ENCODE results near the gene KIF18B. TPM values are rescaled to one million over a fixed set of nuclear protein-coding genes. Genes with fewer than 3 reads are reported as not detected.

KIF18B gene
- total and polyA plus RNA-seq, 11 donors, result 0.06 to 5.4 (median 0.30) TPM; not detected in 1

- intact Hi-C loops (cut with DNase I), result no loop called here
- 87 to 90% (median 89%) methylated on average over 5 of the region's 5 CpGs for WGBS, 4 donors
- TF ChIP-seq CTCF (IDR thresholded peaks at IDR 0.05) (no peak), POLR2A (IDR thresholded peaks at IDR 0.05) (no peak)
These were observed 44.8 kb upstream of the KIF18B start for GRCh38 chr17:44992242-44992939.

GRCh38 chr17:44990994-44991393, 43.4 kb upstream of the KIF18B start:
- ATAC-seq (no peak), DNase-seq (no peak)
- WGBS, 4 donors, result 77 to 90% (median 82%) methylated on average over 10 of the region's 10 CpGs
- Histone ChIP-seq H3K27me3 (peaks cover 0 to 26% (median 0%) of the 10 kb centered on the region in 9 donors), H3K4me3 (no peak overlapping the region), H3K27ac (no peak overlapping the region), H3K36me3 (no peaks in the 10 kb centered on the region), H3K4me1 (peaks cover 0 to 14% (median 2%) of the 10 kb centered on the region in 12 donors), H3K9me3 (no peaks in the 10 kb centered on the region)
- intact Hi-C loops (cut with DNase I), result no loop called here
- no peak for TF ChIP-seq POLR2A (IDR thresholded peaks at IDR 0.05)
- TF ChIP-seq CTCF (IDR thresholded peaks at IDR 0.05), result no peak

More at GRCh38 chr17:44992242-44992939, 44.8 kb upstream of the KIF18B start:
- H3K36me3 ChIP-seq, result no peaks in the 10 kb centered on the region
- peaks cover 0 to 15% (median 2%) of the 10 kb centered on the region in 12 donors for H3K4me1 ChIP-seq
- DNase-seq (no peak), ATAC-seq (no peak)
- no peaks in the 10 kb centered on the region for H3K9me3 ChIP-seq
- H3K27ac ChIP-seq, result no peak overlapping the region
- no peak overlapping the region for H3K4me3 ChIP-seq
- H3K27me3 ChIP-seq, result peaks cover 0 to 14% (median 0%) of the 10 kb centered on the region in 9 donors

GRCh38 chr17:44989552-44990138, 42.1 kb upstream of the KIF18B start:
- H3K4me3 ChIP-seq, result no peak overlapping the region
- H3K9me3 ChIP-seq, result no peaks in the 10 kb centered on the region
- WGBS, 4 donors, result 88 to 91% (median 89%) methylated on average over 17 of the region's 17 CpGs
- TF ChIP-seq CTCF (IDR thresholded peaks at IDR 0.05) (no peak), POLR2A (IDR thresholded peaks at IDR 0.05) (no peak)
- H3K36me3 ChIP-seq, result no peaks in the 10 kb centered on the region
- H3K4me1 ChIP-seq, result peaks cover 0 to 7% (median 0%) of the 10 kb centered on the region in 12 donors
- intact Hi-C loops (cut with DNase I), result no loop called here
- H3K27ac ChIP-seq, result no peak overlapping the region
- ATAC-seq (no peak), DNase-seq (no peak)
- peaks cover 0 to 31% (median 0%) of the 10 kb centered on the region in 9 donors for H3K27me3 ChIP-seq

Measured in heart left ventricle (tissue), 16 donors.